Measurements from ENCODE around the gene SAMD4A. TPM values are rescaled to one million over a fixed set of nuclear protein-coding genes. Genes with fewer than 3 reads are reported as not detected.

SAMD4A gene
- polyA plus RNA-seq, 2 of the 4 experiments (the other 2 are of a cell fraction): 3.9 to 5.4 TPM

DNA sequence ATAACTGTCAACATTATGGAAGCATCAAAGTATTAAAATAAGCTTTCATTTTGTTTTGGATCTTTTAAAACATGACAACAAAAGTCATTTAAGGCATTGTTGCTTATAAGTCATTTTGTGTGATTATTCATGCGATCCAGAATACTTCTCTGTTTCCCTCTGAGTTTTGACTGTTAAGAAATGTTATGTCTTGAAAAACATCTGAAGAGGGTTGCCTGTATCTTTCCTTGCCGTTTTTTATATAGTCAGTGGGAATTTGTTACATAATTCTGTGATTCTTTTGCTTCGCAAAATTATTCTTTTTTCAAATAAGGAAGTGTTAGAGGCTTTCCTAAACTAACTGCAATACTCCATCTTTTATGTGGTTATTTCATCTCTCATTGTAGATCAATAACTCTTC is 78.7 kb downstream of the SAMD4A start (continued):
- no peak for TF ChIP-seq HOXB13 (CRISPR knock-in tag; IDR thresholded peaks at IDR 0.05; ENCODE audit: low read depth)
- TF ChIP-seq, protein P1, sequence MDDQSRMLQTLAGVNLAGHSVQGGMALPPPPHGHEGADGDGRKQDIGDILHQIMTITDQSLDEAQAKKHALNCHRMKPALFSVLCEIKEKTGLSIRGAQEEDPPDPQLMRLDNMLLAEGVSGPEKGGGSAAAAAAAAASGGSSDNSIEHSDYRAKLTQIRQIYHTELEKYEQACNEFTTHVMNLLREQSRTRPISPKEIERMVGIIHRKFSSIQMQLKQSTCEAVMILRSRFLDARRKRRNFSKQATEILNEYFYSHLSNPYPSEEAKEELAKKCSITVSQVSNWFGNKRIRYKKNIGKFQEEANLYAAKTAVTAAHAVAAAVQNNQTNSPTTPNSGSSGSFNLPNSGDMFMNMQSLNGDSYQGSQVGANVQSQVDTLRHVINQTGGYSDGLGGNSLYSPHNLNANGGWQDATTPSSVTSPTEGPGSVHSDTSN (IDR thresholded peaks at IDR 0.05): no peak
- TF ChIP-seq SMC3 (IDR thresholded peaks at IDR 0.05): no peak
- no peak for TF ChIP-seq CHD2 (IDR thresholded peaks at IDR 0.05; ENCODE audit: low read length, partially characterized antibody)
- TF ChIP-seq NPAS2 (CRISPR knock-in tag; IDR thresholded peaks at IDR 0.05; ENCODE audit: borderline replicate concordance): no peak
- TF ChIP-seq JUNB (IDR thresholded peaks at IDR 0.05): no peak
- no peak for TF ChIP-seq RAD21 (conservative IDR thresholded peaks at IDR 0.05 in 1 of 2, IDR thresholded peaks at IDR 0.05 in 1 of 2)
- TF ChIP-seq, protein P2, sequence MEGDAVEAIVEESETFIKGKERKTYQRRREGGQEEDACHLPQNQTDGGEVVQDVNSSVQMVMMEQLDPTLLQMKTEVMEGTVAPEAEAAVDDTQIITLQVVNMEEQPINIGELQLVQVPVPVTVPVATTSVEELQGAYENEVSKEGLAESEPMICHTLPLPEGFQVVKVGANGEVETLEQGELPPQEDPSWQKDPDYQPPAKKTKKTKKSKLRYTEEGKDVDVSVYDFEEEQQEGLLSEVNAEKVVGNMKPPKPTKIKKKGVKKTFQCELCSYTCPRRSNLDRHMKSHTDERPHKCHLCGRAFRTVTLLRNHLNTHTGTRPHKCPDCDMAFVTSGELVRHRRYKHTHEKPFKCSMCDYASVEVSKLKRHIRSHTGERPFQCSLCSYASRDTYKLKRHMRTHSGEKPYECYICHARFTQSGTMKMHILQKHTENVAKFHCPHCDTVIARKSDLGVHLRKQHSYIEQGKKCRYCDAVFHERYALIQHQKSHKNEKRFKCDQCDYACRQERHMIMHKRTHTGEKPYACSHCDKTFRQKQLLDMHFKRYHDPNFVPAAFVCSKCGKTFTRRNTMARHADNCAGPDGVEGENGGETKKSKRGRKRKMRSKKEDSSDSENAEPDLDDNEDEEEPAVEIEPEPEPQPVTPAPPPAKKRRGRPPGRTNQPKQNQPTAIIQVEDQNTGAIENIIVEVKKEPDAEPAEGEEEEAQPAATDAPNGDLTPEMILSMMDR (IDR thresholded peaks at IDR 0.05): no peak
- no peak for TF ChIP-seq CBX8 (IDR thresholded peaks at IDR 0.05)

DNA sequence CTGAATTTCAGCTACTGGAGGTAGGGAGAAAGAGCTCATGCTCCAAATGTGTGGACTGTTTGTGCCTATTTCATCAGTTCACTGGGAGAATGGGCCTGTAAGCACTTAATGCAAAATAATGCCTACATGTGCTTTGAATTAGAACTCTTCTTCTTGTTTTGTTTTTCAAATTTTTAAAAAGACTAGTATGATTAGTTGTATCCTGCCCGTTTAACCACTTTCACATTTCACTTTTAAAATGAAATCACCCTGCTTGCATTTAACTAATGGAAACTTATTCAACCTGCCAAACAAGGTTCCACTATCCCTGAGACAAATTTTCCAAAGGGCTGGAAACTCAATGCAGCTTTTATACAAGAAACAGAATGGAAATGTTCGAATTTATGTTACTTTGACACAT is 79.7 kb downstream of the SAMD4A start:
- Histone ChIP-seq H3K9me3 (no peaks in the 10 kb centered on the region), H3K4me1 (peaks cover 32% of the 10 kb centered on the region), H3K4me3 (no peak overlapping the region), H3K27ac (no peak overlapping the region), H3K4me2 (no peak overlapping the region)
- no peak for FAIRE-seq
- no peak for DNase-seq (ENCODE audit: low read depth in 1 of 2, low spot score in 1 of 2)
- no peak for ATAC-seq
- CTCF ChIA-PET: interaction anchor here (1.0 to 3.1 kb wide), 3 partner anchors 10 to 127 kb away, joined by 4 to 12 read pairs (median 7); no protein-coding TSS in a partner anchor
- 68% methylated on average over 2 of the region's 2 CpGs for WGBS (ENCODE audit: missing lambda C conversion rate)
- POLR2A ChIA-PET: no interaction called here
- TF ChIP-seq, protein P3, sequence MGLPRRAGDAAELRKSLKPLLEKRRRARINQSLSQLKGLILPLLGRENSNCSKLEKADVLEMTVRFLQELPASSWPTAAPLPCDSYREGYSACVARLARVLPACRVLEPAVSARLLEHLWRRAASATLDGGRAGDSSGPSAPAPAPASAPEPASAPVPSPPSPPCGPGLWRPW (IDR thresholded peaks at IDR 0.05): no peak
- TF ChIP-seq MAZ (IDR thresholded peaks at IDR 0.05; ENCODE audit: borderline replicate concordance, low read depth, low read length) (no peak), FOSL2 (IDR thresholded peaks at IDR 0.05) (no peak), FOSL2 (CRISPR knock-in tag; IDR thresholded peaks at IDR 0.05) (no peak)

DNA sequence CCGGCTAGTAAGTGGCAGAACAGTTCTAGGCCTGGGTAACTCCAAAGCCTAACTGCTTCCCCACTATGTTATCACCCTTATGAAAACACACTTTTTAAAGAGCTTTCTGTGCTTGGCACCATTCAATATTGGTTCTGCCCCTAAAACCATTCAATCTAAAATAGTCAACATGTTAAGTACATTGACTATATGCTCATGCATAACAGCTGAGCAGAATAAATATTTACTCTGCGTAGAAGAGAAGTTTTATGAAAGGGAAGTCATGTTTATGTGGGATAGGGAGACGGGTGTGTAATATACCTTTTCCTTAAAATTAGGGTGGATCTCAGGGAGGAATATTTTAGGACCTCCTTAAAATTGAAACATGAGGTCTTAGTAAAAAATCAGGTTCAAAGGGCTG is 80.5 kb downstream of the SAMD4A start:
- Histone ChIP-seq H3K4me1 (peaks cover 36% of the 10 kb centered on the region), H3K4me3 (no peak overlapping the region), H3K27ac (no peak overlapping the region), H3K9me3 (no peaks in the 10 kb centered on the region), H3K4me2 (no peak overlapping the region)
- POLR2A ChIA-PET: no interaction called here
- FAIRE-seq (no peak), ATAC-seq (no peak), DNase-seq (ENCODE audit: low read depth in 1 of 2, low spot score in 1 of 2) (no peak)
- 91% methylated on average over 3 of the region's 3 CpGs for WGBS (ENCODE audit: missing lambda C conversion rate)
- CTCF ChIA-PET: interaction anchor here (1.0 to 3.1 kb wide), 3 partner anchors 75 to 126 kb away, joined by 3 to 12 read pairs (median 7); no protein-coding TSS in a partner anchor
- TF ChIP-seq NR3C1 (IDR thresholded peaks at IDR 0.05): no peak

DNA sequence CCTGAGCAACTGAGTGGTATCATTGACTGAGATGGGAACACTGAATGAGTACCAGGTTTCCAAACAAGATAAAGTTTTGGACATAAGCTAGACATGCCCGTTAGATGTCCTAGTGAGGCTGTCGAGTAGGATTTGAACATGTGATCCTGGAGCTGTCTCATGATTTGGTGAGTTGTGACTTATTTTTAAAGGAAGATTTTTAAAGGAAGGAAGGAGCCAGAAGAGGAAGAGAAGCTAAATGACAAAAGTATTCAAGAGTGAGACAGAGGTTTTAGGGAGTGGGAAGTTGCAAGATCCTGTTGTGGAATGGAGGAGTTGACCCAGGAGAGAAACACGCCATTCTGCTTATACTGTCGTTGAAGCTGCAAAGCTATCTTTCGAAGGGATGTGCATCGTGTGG is 82.1 kb downstream of the SAMD4A start:
- no peak overlapping the region for H3K4me3 ChIP-seq
- FAIRE-seq (no peak), ATAC-seq (no peak), DNase-seq (ENCODE audit: low read depth in 1 of 2, low spot score in 1 of 2) (no peak)
- no peak overlapping the region; the same call in 2 of the 3 replicates for H3K4me2 ChIP-seq
- POLR2A ChIA-PET: no interaction called here
- no peak for TF ChIP-seq HOXA7 (CRISPR knock-in tag; IDR thresholded peaks at IDR 0.05)
- no peaks in the 10 kb centered on the region for H3K9me3 ChIP-seq
- WGBS (ENCODE audit: missing lambda C conversion rate): 89% methylated on average over 6 of the region's 6 CpGs
- peak overlapping the region in 1 of 2 experiments; percentile 48; a peak in 3 of 6 replicates for H3K27ac ChIP-seq
- CTCF ChIA-PET: interaction anchor here (0.8 to 3.1 kb wide), 4 partner anchors 12 to 125 kb away, joined by 3 to 12 read pairs (median 6); partner anchors contain the start of gene SAMD4A
- peaks cover 44% of the 10 kb centered on the region for H3K4me1 ChIP-seq

Measured in A549 (cell line).